Parathyroid adenoma (tissue), 2 donors: ENCODE measurements around the gene FSTL5.

ENCODE experiments used
- H2AFZ ChIP-seq: fragments of 300-600 bp; sonication (generic); one replicate; pipeline ENCODE4 v1.7.0; 2017; ENCODE audit warnings: antibody characterized with exemption, mild to moderate bottlenecking
- H3K27ac ChIP-seq: fragments of 300-600 bp; sonication (generic); one replicate; pipeline ENCODE4 v1.7.0; 2017
- H3K27me3 ChIP-seq: fragments of 300-600 bp; sonication (generic); one replicate; pipeline ENCODE4 v1.7.0; 2017; ENCODE audit warnings: low read length; ENCODE audit not compliant: control insufficient read depth, insufficient read depth
- H3K36me3 ChIP-seq: fragments of 300-600 bp; sonication (generic); one replicate; pipeline ENCODE4 v1.7.0; 2017; ENCODE audit warnings: low read length; ENCODE audit not compliant: control insufficient read depth, insufficient read depth
- H3K4me1 ChIP-seq: fragments of 300-600 bp; sonication (generic); one replicate; pipeline ENCODE4 v1.7.0; 2017; ENCODE audit warnings: control low read depth
- H3K4me2 ChIP-seq: fragments of 300-600 bp; sonication (generic); one replicate; pipeline ENCODE4 v1.7.0; 2017; ENCODE audit warnings: low read length
- H3K4me3 ChIP-seq: fragments of 300-600 bp; sonication (generic); one replicate; pipeline ENCODE4 v1.7.0; 2017; ENCODE audit warnings: low read depth, low read length
- H3K79me2 ChIP-seq: fragments of 300-600 bp; sonication (generic); one replicate; pipeline ENCODE4 v1.7.0; 2017; ENCODE audit warnings: control low read depth
- H3K9ac ChIP-seq: fragments of 300-600 bp; sonication (generic); one replicate; pipeline ENCODE4 v1.7.0; 2017; ENCODE audit warnings: mild to moderate bottlenecking
- H3K9me3 ChIP-seq: fragments of 300-600 bp; sonication (generic); one replicate; pipeline ENCODE4 v1.7.0; 2017; ENCODE audit warnings: low read length; ENCODE audit not compliant: control insufficient read depth
- TF ChIP-seq, protein P1 (sequence below): fragments of 300-600 bp; sonication (generic); IDR thresholded peaks from one replicate; pipeline ENCODE4 v1.7.0; 2017; ENCODE audit warnings: antibody characterized with exemption, mild to moderate bottlenecking
- donor health status: primary hyperparathyroidism.

FSTL5 gene

DNA sequence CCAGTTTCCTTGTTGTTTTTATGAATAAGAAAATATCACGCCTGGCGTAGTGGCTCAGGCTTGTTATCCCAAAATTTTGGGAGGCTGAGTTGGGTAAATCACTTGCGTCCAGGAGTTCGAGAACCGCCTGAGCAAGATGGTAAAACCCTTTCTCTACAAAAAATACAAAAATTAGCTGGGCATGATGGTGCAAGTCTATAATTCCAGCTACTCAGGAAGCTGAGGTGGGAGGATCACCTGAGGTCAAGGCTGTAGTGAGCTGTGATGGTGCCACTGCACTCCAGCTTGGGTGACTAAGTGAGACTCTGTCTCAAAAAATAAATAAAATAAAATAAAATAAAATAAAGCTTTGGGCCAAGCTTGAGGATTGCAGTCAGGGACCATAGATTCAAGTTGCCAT is 827.2 kb downstream of the FSTL5 start:
- Histone ChIP-seq H2AFZ (no peak overlapping the region), H3K79me2 (no peaks in the 10 kb centered on the region), H3K27ac (no peak overlapping the region), H3K9ac (no peak overlapping the region), H3K9me3 (no peaks in the 10 kb centered on the region), H3K27me3 (no peaks in the 10 kb centered on the region), H3K36me3 (no peaks in the 10 kb centered on the region), H3K4me3 (no peak overlapping the region), H3K4me1 (no peaks in the 10 kb centered on the region), H3K4me2 (no peak overlapping the region)
- TF ChIP-seq, protein P1, sequence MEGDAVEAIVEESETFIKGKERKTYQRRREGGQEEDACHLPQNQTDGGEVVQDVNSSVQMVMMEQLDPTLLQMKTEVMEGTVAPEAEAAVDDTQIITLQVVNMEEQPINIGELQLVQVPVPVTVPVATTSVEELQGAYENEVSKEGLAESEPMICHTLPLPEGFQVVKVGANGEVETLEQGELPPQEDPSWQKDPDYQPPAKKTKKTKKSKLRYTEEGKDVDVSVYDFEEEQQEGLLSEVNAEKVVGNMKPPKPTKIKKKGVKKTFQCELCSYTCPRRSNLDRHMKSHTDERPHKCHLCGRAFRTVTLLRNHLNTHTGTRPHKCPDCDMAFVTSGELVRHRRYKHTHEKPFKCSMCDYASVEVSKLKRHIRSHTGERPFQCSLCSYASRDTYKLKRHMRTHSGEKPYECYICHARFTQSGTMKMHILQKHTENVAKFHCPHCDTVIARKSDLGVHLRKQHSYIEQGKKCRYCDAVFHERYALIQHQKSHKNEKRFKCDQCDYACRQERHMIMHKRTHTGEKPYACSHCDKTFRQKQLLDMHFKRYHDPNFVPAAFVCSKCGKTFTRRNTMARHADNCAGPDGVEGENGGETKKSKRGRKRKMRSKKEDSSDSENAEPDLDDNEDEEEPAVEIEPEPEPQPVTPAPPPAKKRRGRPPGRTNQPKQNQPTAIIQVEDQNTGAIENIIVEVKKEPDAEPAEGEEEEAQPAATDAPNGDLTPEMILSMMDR = no peak

DNA sequence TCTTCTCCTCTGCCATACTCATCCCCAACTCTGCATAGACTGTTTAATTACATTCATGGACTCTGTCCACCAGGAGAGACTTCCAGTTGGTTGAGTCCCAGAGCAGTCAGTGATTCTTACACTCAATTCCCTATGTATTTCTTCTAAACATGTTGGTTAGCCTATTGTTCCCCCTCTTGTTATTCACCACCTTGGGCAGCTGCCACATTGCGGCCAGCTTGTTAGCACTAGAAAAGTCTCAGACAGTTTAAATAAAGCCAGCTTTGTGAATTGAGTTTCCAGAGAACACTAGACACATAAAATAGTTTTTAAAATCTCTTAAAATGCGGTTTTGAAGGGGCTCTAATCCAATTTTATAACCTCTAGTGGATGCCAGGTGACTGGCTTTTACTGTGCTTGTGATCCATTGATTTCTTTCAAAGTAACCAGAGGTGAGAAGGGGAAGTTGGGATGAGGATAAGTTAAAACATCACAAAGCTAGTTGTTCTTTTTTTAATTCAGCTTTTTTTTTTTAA is 827.7 kb downstream of the FSTL5 start:
- H3K27ac ChIP-seq = no peak overlapping the region
- H3K9me3 ChIP-seq = no peaks in the 10 kb centered on the region
- H3K9ac ChIP-seq = no peak overlapping the region
- no peak overlapping the region for H3K4me2 ChIP-seq
- no peaks in the 10 kb centered on the region for H3K4me1 ChIP-seq
- no peaks in the 10 kb centered on the region for H3K36me3 ChIP-seq
- no peaks in the 10 kb centered on the region for H3K79me2 ChIP-seq
- H3K27me3 ChIP-seq = no peaks in the 10 kb centered on the region
- H3K4me3 ChIP-seq = no peak overlapping the region
- TF ChIP-seq, protein P1 = no peak
- no peak overlapping the region for H2AFZ ChIP-seq
